Measurements from ENCODE around the gene UNKL.
"Not testable (repeated sequence)": the region's sequence is repeated elsewhere in the genome, so short reads cannot be mapped to it uniquely, and the experiment has no call there.

UNKL gene

DNA sequence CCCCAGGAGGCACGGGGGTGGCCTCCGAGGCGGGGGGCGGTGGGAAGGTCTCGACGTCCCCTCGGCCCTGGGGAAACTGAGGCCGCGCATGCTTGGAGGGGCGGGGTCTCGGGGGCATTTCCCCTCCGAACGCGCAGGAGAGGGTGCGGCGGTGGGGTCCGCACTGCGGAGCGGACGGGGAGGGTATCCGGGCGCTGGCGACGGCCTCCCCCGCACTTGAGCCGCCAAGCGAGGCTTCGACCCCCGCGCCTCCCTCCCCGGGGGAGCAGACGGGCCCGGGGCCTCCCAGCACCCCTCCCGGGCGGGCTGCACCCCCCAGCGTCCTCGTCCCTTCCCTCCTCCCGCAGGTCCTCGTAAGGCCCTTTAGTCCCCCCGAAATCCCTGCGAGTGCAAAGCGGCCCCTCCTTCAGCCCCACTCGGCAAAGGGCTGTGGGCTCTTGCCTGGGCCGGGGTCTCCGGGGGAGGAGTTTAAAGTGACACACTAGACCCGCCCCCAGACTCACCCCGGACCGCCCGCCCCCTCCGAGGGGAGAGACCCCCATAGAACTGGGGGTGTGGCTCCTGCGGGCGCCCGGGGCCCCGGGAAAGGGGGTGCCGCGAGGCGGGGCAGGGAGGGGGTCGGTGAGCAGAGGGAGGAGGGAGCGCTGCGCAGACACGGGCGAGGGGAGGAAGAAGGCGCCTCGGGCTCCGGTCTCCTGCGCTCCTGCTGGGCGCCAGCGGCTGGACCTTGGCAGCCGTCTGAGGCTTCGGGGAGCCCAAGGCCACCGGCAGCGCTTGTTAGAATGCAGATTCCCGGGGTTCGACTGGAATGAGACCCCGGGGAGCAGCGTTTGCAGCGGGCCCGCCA lies 80.4 kb downstream of the UNKL start:
- no peak for DNase-seq

DNA sequence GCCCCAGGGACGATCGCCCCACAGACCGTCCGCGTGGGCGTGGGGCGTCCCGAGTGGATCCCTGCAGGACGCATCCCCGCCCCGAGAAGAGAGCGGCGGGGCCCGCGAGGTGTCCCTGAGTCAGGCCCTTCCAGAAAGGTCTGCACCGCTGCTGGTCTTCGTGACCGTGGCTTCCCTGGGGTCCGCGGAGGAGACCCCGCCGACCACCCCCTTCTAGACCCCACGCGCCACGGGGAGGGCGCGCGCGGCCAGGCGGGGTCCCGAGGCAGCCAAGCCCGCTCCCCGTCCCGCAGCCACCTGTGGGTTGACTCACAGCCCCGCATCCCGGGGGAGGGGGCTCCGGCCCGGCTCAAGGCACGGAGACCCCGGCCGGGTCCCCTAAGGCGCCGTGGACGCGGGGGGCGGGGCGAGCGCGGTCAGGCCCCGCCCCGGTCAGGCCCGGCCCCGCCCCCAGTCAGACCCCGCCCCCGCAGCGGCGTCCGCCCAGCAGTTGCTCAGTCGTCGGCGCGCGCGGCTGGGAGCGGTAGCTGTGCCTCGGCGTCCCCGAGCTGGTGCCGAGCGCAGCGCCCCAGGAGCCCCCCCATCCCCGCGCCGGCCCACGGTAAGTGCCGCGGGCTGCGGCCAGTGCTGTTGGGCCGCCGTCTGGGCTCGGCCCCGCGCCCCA lies 81.2 kb downstream of the UNKL start, which contains the start of gene BAIAP3:
BAIAP3 (plus strand) TSS at position 497 of the 664 bp plus-strand sequence. CDS start 4,905 bp downstream, outside the sequence.
- peak; percentile 61 for DNase-seq

DNA sequence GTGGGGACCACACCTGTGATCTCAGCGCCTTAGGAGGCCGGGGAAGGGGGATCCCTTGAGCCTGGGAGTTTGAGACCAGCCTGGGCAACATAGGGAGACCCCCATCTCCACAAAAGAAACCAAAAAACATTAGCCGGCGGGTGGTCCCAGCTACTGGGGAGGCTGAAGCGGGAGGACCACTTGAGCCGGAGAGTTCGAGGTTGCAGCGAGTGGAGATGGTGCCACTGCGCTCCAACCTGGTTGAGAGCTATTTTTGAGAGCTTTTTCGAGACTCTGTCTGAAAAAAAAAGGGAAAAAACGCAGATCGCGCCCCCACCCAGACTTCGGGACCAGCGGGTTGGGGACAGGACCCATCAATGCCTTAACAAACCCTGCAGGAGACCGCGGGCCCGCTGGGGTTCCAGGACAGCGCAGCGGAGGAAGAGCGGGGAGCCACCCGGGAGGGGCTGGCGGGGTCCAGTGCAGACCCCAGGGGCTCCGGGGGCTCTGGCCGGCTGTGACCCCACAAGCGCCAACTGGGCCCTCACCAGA lies 81.8 kb downstream of the UNKL start:
- DNase-seq, result no peak

DNA sequence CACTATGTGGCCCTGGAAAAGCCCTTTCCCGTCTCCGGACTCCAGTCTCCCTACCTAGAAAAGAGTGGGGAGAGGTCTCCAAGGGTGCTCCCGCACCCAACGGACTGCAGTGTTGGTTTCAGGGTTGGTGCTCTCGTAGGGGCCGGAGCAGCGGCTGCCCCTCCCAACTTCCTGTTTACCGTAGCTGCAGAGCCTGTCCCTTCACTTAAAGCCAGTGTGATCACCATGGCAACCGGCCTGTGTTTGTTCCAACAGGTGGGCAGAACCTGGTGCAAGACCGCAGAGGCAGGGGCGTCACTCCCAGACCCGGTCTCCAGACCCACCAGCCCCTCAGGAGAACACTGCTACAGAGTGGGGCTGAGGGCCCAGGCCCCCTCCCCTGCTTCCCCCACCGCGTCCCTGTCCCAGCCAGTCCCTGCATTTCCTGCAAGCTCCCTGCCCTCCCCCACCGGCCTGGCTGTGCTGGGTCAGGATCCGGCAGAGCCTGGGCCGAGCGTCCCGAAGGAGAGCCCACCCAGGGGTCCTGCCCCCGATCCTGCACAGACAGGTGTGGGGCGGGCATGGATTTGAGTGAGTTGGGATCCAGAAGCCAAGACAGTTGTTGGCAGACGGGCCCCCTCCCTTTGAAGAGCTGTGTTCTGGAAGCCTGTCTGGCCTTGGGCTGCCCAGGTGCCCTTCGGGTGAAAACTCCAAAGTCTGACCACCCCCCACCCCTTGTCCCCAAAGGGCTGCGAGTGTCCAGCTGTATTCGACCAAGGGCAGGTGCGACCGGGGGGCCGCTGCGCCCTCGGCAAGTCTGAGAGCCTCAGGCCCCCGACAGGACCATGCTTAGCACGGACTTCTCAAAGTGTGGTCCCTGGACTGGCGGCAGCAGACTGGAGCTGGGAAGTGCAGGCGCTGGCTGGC lies 82.5 kb downstream of the UNKL start:
- DNase-seq, result peak; percentile 42

DNA sequence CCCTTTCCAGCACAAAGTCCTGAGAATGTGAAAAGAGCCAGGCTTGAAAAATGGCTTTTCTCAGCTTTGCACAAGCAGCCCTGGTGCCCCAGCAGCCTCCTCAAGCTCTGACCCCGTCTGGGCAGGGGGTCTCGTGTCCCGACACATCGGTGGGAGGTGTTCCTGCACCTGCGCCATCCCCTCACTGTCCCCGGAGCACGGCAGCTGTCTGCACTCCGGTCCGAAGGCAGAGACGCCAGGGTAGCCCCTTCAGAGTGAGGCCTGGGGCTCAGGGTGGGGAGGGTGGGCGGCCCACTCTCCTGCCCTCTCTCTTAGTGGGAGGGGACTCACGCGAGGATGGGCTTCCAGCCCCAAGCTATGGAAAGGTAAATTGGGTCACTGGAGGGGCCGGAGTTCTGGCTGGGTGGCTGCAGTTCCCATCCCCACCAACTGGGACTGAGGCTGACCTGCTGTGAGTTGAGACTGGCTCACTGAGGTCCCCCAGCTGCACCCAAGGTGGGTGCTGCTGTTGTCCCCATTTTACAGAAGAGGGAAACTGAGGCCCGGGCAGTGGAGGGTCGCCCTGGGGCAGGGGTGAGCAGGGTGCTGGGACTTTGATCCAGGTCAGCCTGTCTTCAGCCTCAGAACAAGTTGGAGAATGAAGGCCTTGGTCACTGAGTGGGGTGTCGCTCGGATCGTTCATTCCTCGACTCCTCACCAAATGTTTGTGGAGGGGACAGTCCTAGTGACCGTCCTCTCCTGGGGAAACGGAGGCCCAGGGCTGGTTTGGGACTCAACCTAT lies 83.4 kb downstream of the UNKL start:
- no peak for DNase-seq

DNA sequence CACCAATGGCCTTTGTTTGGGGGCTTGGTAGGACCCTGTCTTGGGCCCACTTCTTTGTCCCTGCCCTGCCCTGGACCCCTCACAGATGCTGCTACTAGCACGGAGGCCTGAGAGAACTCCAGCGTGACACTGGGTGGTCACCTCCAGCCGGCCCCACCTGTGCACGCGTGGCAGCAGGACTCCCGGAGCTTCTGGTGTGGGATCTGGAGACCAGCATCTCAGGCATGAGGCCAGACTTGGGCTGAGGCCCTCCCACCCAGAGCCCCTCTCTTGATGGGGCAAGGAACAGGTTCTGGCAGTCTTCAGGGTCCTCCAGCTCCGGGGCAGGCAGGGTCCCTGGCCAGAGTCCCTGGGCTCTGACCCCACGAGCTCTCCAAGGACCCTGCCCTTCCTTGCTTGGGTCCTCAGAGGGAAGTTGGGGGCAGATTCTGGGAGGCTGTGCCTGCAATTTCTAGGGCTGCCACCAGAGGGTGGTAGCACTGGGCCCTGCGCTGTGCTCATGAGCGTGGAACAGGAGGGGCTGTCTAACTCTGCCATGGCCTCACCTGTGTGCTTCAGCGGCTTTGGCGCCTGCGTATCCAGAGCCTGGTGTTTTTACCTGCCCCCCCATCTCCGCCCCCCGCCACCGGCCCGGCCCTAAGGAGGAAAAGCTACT lies 84.1 kb downstream of the UNKL start:
- no peak for DNase-seq

DNA sequence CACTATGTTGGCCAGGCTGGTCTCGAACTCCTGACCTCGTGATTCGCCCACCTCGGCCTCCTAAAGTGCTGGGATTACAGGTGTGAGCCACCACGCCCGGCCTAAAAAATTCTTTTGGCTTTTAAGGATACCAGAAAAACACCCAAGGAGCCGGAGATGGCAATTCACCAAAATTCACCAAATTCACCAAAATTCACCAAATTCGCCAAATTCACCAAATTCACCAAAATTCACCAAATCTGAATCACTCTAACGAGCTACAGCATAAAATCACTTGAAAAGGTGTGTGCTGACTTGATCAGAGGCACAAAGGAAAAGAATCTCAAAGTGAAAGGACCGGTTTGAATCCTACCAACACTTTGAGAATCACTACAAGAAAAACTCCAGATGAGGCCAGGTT lies 85.5 kb downstream of the UNKL start:
- DNase-seq, result not testable (repeated sequence)

DNA sequence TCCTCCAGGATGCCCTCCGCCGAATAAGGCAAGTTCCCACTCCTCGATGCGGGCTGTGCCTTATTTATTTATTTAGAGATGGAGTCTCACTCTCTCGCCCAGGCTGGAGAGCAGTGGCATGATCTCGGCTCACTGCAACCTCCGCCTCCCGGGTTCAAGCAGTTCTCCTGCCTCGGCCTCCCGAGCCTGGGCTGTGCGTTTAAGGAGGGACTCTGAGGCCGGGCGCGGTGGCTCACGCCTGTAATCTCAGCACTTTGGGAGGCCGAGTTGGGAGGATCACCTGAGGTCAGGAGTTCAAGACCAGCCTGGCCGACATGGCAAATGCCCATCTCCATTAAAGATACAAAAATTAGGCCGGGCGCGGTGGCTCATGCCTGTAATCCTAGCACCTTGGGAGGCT lies 86.4 kb downstream of the UNKL start:
- not testable (repeated sequence) for DNase-seq

DNA sequence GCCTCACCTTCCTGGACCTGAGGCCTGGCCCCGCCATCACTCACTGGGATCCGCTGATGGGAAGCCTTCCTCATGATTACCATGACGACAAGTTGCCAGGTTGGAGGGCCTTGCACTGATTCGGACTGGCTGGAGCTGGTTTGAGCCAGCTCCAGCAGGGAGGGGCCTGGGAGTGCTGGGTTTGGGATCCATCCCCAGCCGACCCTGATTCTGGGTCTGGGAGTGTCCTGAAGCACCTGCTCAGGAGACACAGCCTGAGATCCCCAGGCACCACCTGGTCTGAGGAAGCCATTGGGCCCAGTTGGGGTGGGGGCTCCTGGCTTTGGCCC lies 86.9 kb downstream of the UNKL start:
- DNase-seq, result no peak

DNA sequence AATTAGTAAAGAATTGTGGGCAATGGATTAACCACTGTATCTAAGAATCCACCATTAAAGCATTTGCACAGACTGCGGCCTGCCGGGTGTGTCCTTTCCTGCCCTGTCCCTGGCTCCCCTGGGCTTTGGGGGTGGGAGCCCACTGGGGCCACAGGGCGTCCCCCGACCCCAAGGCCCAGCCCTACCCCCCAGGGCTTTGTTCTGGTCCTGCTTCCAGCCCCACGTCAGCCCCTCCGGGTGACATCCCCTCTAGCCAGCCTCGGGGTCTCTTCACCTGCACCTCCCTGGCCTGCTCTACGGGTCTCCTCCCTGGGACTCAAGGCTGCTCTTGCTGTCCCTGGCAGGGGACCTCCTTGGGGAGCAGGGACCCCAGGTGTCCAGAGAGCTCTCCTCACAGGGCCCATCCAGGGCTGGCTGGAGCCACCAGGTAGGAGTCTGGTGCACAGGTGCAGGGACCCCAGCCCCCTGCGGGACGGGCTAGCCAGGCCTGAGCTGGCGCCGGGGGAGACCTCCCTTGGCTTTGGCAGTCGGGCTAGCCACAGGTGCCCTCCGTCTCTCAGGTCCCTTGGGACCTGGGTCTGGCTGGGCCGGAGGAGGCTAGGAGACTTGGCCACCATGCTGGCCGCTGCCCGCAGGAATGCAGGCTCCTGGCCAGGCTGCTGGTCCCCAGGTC lies 87.4 kb downstream of the UNKL start:
- DNase-seq, result no peak

DNA sequence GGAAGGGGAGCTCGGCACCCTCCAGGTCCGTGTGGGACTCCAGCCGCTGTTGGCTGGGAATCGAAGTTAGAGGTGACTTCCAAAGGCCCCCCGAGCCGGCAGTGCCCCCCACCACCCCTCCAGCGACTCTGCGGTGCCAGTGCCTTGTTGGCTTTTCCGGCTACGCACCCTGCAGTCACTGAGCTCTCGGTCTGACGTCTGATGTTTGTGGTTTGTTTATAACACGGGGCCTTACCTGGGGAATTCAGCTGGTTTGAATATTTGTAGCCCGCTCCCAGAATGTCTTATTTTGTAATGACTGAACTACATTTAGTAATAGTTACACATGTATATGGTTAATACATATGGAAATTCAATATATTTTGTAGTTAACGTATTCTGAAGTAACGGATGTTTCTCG lies 88.1 kb downstream of the UNKL start:
- no peak for DNase-seq

DNA sequence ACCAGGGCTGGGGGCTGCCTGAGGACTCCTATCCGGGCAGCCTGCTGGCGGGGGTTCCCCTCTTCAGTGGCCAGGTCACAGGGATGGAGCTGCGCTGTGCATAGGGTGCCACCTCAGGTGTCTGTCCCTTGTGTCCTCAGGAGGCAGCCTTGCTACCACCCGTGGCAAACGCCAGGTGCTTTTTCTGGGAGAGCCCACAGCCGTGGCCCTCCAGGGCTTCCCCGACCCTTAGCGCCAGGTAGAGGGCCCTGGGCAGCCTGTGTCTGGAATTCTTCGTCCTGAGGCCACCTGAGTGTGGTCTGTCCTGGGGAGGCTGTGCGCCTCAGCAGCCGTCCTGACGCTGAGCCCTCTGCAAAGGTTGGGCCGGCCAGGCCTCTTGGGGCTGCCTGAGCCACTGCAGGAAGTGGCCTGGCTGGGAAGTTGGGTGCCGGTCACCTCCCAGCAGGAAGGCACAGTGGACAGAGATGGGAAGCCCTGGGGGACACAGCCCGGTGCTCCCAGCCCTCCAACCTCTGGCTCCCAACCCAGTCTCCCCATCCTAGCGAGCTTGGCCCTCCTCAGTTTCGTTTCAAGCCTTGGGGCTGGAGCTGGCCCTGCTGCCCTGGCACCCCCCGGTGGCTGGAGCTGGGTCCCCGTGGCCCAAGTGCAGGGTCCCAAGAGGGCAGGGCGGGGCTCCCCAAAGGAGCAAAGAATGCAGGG lies 88.7 kb downstream of the UNKL start:
- DNase-seq, result no peak

DNA sequence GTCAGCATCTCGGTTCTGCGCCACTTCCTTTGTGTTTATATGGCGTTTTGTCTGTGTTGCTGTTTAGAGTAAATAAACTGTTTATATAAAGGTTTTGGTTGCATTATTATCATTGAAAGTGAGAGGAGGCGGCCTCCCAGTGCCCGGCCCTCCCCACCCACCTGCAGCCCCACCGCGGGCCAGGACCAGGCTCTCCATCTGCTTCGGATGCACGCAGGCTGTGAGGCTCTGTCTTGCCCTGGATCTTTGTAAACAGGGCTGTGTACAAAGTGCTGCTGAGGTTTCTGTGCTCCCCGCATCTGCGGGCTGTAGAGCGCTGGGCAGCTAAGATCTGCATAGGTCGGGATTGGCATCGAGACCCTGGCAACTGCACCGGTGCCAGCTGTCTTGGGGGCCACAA lies 89.2 kb downstream of the UNKL start:
- no peak for DNase-seq

DNA sequence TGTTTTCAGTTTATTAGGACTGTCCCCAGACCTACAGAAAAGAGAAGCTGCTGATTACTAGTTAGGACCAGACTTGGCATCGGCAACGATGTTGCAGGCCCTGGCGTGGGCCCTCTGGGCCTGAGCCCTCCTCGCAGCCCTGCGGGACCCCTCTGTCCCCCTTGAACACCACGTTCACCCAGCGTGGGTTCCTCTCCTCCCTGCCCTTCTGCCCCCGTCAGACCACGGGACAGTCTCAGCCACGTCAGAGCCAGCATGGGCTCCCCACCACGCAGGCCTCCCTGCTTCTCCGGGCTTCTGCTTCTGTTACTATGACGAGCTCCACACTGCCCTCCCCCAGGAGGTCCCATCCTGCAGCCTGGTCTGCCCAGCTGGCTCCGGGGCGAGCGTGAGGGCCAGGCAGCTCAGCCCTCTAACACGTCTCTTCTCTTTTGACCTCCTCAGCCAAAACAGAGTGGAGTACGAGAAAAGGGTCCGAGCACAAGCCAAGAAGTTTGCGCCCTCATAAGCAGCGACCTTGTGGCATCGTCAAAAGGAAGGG lies 90.1 kb downstream of the UNKL start:
- DNase-seq, result no peak

DNA sequence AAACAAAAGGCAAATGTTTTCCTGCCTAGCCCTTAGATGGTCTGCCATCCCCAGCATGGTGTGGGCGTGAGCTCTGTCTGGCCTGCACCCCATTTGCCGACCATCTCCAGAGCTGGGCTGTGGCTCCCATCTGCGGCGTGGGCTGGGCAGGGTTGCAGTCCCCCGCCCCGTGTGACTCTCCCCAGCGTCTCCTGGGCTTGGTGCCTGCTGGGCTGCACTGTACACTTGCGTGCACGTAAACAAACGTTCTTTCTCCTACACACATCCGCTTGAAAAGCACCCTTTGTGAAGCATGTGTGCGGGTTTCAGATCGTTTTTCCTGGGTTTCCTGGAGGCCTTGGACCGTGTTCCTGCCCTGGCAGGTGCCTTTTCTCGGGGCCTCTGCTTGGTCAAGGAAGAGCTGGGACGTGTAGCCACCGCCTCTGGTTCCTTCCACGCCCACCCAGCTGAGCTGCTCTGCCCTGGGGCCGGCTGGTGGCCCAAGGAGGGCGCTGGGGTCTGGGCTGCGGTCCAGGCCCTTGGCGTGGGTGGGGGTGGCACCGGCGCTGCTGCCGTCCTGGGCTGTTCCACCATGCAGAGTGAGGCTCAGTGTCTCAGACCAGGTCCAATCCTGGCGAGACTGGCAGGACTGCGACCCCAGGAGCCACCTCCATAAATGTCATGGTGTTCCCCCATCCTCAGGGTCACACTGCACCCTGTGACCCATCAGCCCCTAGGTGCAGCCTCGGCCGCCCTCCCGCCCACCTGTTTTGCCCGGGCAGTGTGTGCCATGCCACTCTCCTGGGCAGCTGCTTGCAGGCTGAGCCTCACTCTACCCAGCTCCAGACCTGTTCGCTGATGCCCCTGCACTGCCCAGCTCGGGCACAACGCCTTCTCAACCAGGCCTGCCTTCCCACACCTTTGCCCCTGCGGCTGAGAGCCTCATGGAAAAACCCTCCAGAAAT lies 90.9 kb downstream of the UNKL start:
- no peak for DNase-seq

DNA sequence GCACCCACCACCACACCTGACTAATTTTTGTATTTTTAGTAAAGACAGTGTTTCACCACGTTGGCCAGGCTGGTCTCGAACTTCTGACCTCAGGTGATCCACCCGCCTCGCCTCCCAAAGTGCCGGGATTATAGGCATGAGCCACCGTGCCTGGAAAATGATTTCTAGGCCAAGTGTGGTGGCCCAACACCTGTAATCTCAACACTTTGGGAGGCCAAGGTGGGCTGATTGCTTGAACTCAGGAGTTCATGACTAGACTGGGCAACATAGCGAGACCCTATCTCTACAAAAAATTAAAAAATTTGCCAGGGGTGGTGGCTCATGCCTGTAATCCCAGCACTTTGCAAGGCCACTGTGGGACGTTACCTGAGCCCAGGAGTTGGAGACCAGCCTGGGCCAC lies 92.1 kb downstream of the UNKL start:
- DNase-seq, result no peak

DNA sequence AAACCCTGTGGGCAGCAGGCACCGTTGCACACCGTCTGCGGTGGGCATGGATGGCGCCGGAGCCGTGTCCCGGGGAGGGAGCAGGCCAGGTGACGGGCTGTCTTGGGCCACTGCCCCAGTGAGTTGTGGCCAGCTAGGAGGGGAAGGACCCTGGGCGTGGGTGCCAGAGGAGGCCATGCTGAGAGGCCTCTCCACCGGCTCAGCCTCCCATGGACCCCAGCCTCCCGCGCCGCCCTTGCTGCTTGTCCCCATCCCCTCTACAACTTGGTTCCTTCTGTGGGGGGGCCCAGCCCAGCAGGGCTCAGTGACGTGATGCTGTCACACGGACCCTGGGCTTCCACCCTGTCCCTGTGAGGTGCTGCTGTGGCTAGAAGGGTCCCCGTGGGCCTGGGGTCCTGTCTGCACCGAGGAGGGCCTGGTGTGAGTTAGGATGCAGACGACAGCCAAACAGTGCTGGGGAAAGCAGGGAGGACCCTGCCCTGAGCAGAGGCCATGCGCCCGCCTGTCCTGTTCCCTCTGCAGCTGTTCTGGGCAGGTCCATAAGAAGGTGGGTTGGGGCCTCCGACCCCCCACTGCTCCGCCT lies 93.8 kb downstream of the UNKL start:
- DNase-seq, result no peak

DNA sequence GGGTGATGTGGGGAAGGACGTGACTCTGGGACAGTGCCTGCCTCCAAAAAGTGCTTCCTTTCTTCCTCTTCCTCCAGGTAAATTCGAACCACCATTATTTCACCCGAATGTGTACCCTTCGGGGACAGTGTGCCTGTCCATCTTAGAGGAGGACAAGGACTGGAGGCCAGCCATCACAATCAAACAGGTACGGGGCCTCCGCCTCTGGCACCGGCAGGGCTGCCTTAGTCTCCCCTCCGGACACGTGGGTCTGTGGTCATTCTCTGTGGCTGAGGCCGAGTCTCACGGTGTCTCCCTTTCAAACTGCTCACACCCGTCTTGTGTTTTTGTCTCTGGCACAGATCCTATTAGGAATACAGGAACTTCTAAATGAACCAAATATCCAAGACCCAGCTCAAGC lies 94.4 kb downstream of the UNKL start:
- no peak for DNase-seq

DNA sequence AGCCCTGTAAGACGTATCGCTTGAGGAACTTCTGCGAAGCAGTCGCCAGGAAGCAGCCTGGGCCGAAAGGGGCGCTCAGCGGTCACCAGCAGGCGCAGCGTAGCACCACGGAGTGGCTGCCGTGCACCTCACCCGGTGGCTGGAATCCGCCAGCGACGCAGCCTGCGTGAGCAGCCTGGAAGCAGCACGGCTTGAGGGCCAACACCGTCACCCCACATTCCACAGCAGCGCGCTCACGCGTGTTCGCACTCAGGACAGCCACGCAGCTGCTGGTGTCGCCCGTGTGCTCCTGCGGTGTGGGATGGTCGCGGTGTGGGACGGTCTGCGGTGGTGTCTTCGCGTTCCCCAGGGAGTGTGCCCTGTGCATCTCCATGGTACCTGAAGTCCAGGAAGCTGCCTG lies 95.5 kb downstream of the UNKL start:
- DNase-seq, result no peak
